Liver (tissue), 3 donors: ENCODE data around the gene UXS1.

Source experiments
- CTCF ChIP-seq: fragments of 150-350 bp; IDR thresholded peaks from 2 replicates; pipeline ENCODE4 v1.5.1; 2017; ENCODE audit warnings: improper control_type of control experiment, low read depth, low read length; ENCODE audit not compliant: missing input control
- FOXA2 ChIP-seq: IDR thresholded peaks from 2 replicates; pipeline ENCODE4 v1.6.1; 2016; ENCODE audit warnings: antibody characterized with exemption
- GABPA ChIP-seq, 2 donors: IDR thresholded peaks in 1 of 2; conservative IDR thresholded peaks in 1 of 2; 2 replicates each; pipeline ENCODE4 v1.6.1; 2016; ENCODE audit warnings: antibody characterized with exemption in 2 of 2, mild to moderate bottlenecking in 1 of 2, moderate library complexity in 1 of 2
- JUND ChIP-seq, 2 donors: IDR thresholded peaks; 2 replicates each; pipeline ENCODE4 v1.6.1; 2016; ENCODE audit warnings: antibody characterized with exemption in 2 of 2
- MAX ChIP-seq: IDR thresholded peaks from 2 replicates; pipeline ENCODE4 v1.6.1; 2016; ENCODE audit warnings: antibody characterized with exemption
- REST ChIP-seq: IDR thresholded peaks from 2 replicates; pipeline ENCODE4 v1.6.1; 2016; ENCODE audit warnings: antibody characterized with exemption, mild to moderate bottlenecking
- RXRA ChIP-seq, 2 donors: IDR thresholded peaks; 2 replicates each; pipeline ENCODE4 v1.6.1; 2017 to 2018; ENCODE audit warnings: antibody characterized with exemption in 2 of 2, mild to moderate bottlenecking in 1 of 2
- SP1 ChIP-seq: IDR thresholded peaks from 2 replicates; pipeline ENCODE4 v1.6.1; 2018; ENCODE audit warnings: antibody characterized with exemption, mild to moderate bottlenecking
- TAF1 ChIP-seq: conservative IDR thresholded peaks from 2 replicates; pipeline ENCODE4 v1.6.1; 2016; ENCODE audit warnings: antibody characterized with exemption, mild to moderate bottlenecking
- YY1 ChIP-seq: IDR thresholded peaks from 2 replicates; pipeline ENCODE4 v1.6.1; 2016; ENCODE audit warnings: antibody characterized with exemption, mild to moderate bottlenecking
- donor health status: healthy.
- donor health status: healthy.

- TF ChIP-seq CTCF (no peak), TAF1 (no peak), JUND (IDR thresholded peaks at IDR 0.05) (no peak), REST (no peak), SP1 (no peak), YY1 (no peak), GABPA (IDR thresholded peaks at IDR 0.05 in 1 of 2, conservative IDR thresholded peaks at IDR 0.05 in 1 of 2) (no peak), MAX (no peak), FOXA2 (no peak), RXRA (IDR thresholded peaks at IDR 0.05) (no peak)
Observed at GRCh38 chr2:106201661-106202060, 7.6 kb upstream of the UXS1 start.
